HCT116 (cell line): ENCODE results near the gene ADCY2. TPM values are rescaled to one million over a fixed set of nuclear protein-coding genes. Genes with fewer than 3 reads are reported as not detected.

Experiments
- ATAC-seq: fragments of 200-7000 bp; cut with Tn5 transposase; 2 replicates; pipeline ENCODE4 v1.9.1; 2020; ENCODE audit warnings: mild to moderate bottlenecking, moderate library complexity
- BruUV-seq: library from RNA; stranded (reverse); fragments of 400-500 nt; replicated peaks from 2 replicates; lab custom pipeline; 2021; lab: Mats Ljungman, UMichigan
- CTCF ChIA-PET: fragments of 300-600 bp; sonication (Branson Sonifier 250); formaldehyde crosslinking; loops from one replicate; lab custom pipeline; 2021; ENCODE audit warnings: antibody characterized with exemption; lab: Charles Lee
- POLR2A ChIA-PET: fragments of 300-600, 350-600 bp; sonication (Branson Sonifier 250); formaldehyde crosslinking; loops from one replicate; lab custom pipeline; 2021; ENCODE audit warnings: antibody characterized with exemption; lab: Charles Lee
- RAD21 ChIA-PET, 2 experiments: fragments of 300-600 bp; sonication (Branson Sonifier 250); formaldehyde crosslinking; loops; one replicate each; lab custom pipeline; 2023; ENCODE audit warnings: low total read pairs in 2 of 2; ENCODE audit not compliant: uncharacterized antibody in 2 of 2, unreplicated experiment in 2 of 2, low non-redundant PET in 1 of 2; lab: Charles Lee
- DNase-seq: peaks from one replicate; pipeline ENCODE4 v3.0.0-alpha.2; 2010; ENCODE audit warnings: low read depth, low spot score
- H2AFZ ChIP-seq: fragments of 200-600 bp; shearing (Covaris generic), sonication (generic); 2 replicates; pipeline ENCODE4 v1.6.1; 2017; ENCODE audit warnings: low read depth, mixed run types, mixed read lengths, antibody characterized with exemption, low read length; ENCODE audit not compliant: poor library complexity, severe bottlenecking
- H3K27ac ChIP-seq: 2 replicates; pipeline ENCODE4 v1.5.1; 2012; ENCODE audit warnings: low read depth, low read length
- H3K27me3 ChIP-seq: fragments of 200-600 bp; sonication (generic); 2 replicates; pipeline ENCODE4 v1.6.1; 2016; ENCODE audit warnings: mixed run types, low read length, mixed read lengths; ENCODE audit not compliant: insufficient read depth
- H3K36me3 ChIP-seq, 2 experiments: fragments of 200-500 bp in 1 of 2; fragments of 200-600 bp in 1 of 2; sonication (Bioruptor generic) in 1 of 2; sonication (generic) in 1 of 2; 2 replicates each; pipeline versions ENCODE4 v1.5.1 to v1.6.1; 2014 to 2016; ENCODE audit warnings: low read length in 2 of 2, inconsistent platforms in 1 of 2, mixed read lengths in 1 of 2, mixed run types in 1 of 2; ENCODE audit not compliant: insufficient read depth in 2 of 2, control insufficient read depth in 1 of 2
- H3K4me1 ChIP-seq, 2 experiments: fragments of 200-600 bp in 1 of 2; sonication (generic) in 1 of 2; 2 replicates each; pipeline versions ENCODE4 v1.5.1 to v1.6.1; 2012 to 2017; ENCODE audit warnings: low read length in 2 of 2, inconsistent platforms in 1 of 2, mild to moderate bottlenecking in 1 of 2, mixed read lengths in 1 of 2, mixed run types in 1 of 2, moderate library complexity in 1 of 2; ENCODE audit not compliant: insufficient read depth in 2 of 2, control insufficient read depth in 1 of 2
- H3K4me2 ChIP-seq: fragments of 200-600 bp; sonication (generic); 2 replicates; pipeline ENCODE4 v1.6.1; 2017; ENCODE audit warnings: mixed run types, low read length, mixed read lengths
- H3K4me3 ChIP-seq, 2 experiments: fragments of 200-600 bp in 1 of 2; sonication (generic) in 1 of 2; replicated peaks in 1 of 2; 2 replicates each; pipeline ENCODE4 v1.5.1; 2011 to 2016; ENCODE audit warnings: low read length in 2 of 2, control low read depth in 1 of 2, low read depth in 1 of 2, mild to moderate bottlenecking in 1 of 2, mixed read lengths in 1 of 2, mixed run types in 1 of 2
- H3K79me2 ChIP-seq: fragments of 200-600 bp; sonication (generic); 2 replicates; pipeline ENCODE4 v1.6.1; 2017; ENCODE audit warnings: mild to moderate bottlenecking, mixed run types, low read length, moderate library complexity, mixed read lengths; ENCODE audit not compliant: insufficient read depth
- H3K9ac ChIP-seq: fragments of 200-600 bp; sonication (generic); 2 replicates; pipeline ENCODE4 v1.6.1; 2016; ENCODE audit warnings: low read length, mixed read lengths
- H3K9me2 ChIP-seq: fragments of 200-600 bp; sonication (generic), shearing (Covaris generic); 2 replicates; pipeline ENCODE4 v1.6.1; 2017; ENCODE audit warnings: mixed run types, mild to moderate bottlenecking, moderate library complexity; ENCODE audit not compliant: insufficient read depth
- H3K9me3 ChIP-seq, 2 experiments: fragments of 200-500 bp in 1 of 2; fragments of 200-600 bp in 1 of 2; sonication (Bioruptor generic) in 1 of 2; sonication (generic) in 1 of 2; 2 replicates each; pipeline ENCODE4 v1.6.1; 2014 to 2017; ENCODE audit warnings: low read length in 2 of 2, mixed read lengths in 2 of 2, inconsistent platforms in 1 of 2, low read depth in 1 of 2, mild to moderate bottlenecking in 1 of 2, mixed run types in 1 of 2, moderate library complexity in 1 of 2; ENCODE audit not compliant: control insufficient read depth in 1 of 2, insufficient read depth in 1 of 2
- H4K20me1 ChIP-seq: fragments of 200-600 bp; sonication (generic), shearing (Covaris generic); 2 replicates; pipeline ENCODE4 v1.6.1; 2017; ENCODE audit warnings: mixed run types, mild to moderate bottlenecking, moderate library complexity; ENCODE audit not compliant: insufficient read depth
- EGR1 ChIP-seq: IDR thresholded peaks from 2 replicates; pipeline ENCODE4 v1.6.1; 2012; ENCODE audit warnings: low read depth
- SRF ChIP-seq: IDR thresholded peaks from 2 replicates; pipeline ENCODE4 v1.6.1; 2012; ENCODE audit warnings: low read depth
- ZNF274 ChIP-seq: fragments of 200-500 bp; sonication (Bioruptor generic); IDR thresholded peaks from 2 replicates; pipeline ENCODE4 v1.6.1; 2014; ENCODE audit warnings: mild to moderate bottlenecking, low read depth, low read length, inconsistent platforms
- intact Hi-C: fragments of 100-400 bp; cut with micrococcal nuclease; formaldehyde crosslinking; loops from 2 replicates; pipeline ENCODE4 v1.10.0; 2022
- total RNA-seq: library from RNA; stranded (reverse); gene quantifications from one replicate; pipeline ENCODE4 v1.2.1, GENCODE V29; 2021; ENCODE audit not compliant: unreplicated experiment

ADCY2 gene
- total RNA-seq, 1 experiment from 2014 or later = 0.15 TPM

- H3K4me1 ChIP-seq = no peaks in the 10 kb centered on the region
- H4K20me1 ChIP-seq = no peaks in the 10 kb centered on the region
- H3K27me3 ChIP-seq = no peaks in the 10 kb centered on the region
- peaks cover 4 to 5% of the 10 kb centered on the region in 2 experiments; a peak in 2 of 4 replicates for H3K9me3 ChIP-seq
- H3K4me3 ChIP-seq = no peak overlapping the region
- no peaks in the 10 kb centered on the region for H3K9me2 ChIP-seq
- CTCF ChIA-PET = no interaction called here
- no peak overlapping the region for H2AFZ ChIP-seq
- RAD21 ChIA-PET = no interaction called here
- H3K36me3 ChIP-seq = no peaks in the 10 kb centered on the region
- ATAC-seq (no peak), DNase-seq (no peak)
- POLR2A ChIA-PET = no interaction called here
- no peak for TF ChIP-seq SRF
- no peak overlapping the region for H3K9ac ChIP-seq
- no peaks in the 10 kb centered on the region for H3K79me2 ChIP-seq
- intact Hi-C loops = no loop called here
- H3K27ac ChIP-seq = no peak overlapping the region
- no peak overlapping the region for H3K4me2 ChIP-seq
- no TSS peak for BruUV-seq
Observed at GRCh38 chr5:7606840-7607465, 211.0 kb downstream of the ADCY2 start.

- Histone ChIP-seq H3K4me2 (no peak overlapping the region), H3K36me3 (no peaks in the 10 kb centered on the region), H3K4me1 (no peaks in the 10 kb centered on the region), H3K4me3 (no peak overlapping the region), H3K9me2 (no peaks in the 10 kb centered on the region)
- no peak for ATAC-seq
- RAD21 ChIA-PET = no interaction called here
- TF ChIP-seq ZNF274 (no peak), EGR1 (no peak)
- TF ChIP-seq, all 23 proteins: peak for 0
- Histone ChIP-seq H3K9me3 (peaks cover 5 to 11% of the 10 kb centered on the region in 2 experiments; a peak in 2 of 4 replicates), H2AFZ (no peak overlapping the region), H3K79me2 (no peaks in the 10 kb centered on the region), H3K27ac (no peak overlapping the region), H3K27me3 (no peaks in the 10 kb centered on the region), H3K9ac (no peak overlapping the region), H4K20me1 (no peaks in the 10 kb centered on the region)
- ChIA-PET POLR2A (no interaction called here), CTCF (no interaction called here)
- intact Hi-C loops = no loop called here
- BruUV-seq = no TSS peak
- DNase-seq = no peak
Observed at GRCh38 chr5:7608772-7609171, 212.8 kb downstream of the ADCY2 start.
